ENCODE data around the gene LMAN2. TPM values are rescaled to one million over a fixed set of nuclear protein-coding genes. Genes with fewer than 3 reads are reported as not detected.

LMAN2 gene
- total and polyA plus RNA-seq, 5 experiments from 2014 or later = 77.1 to 243 (median 212) TPM

DNA sequence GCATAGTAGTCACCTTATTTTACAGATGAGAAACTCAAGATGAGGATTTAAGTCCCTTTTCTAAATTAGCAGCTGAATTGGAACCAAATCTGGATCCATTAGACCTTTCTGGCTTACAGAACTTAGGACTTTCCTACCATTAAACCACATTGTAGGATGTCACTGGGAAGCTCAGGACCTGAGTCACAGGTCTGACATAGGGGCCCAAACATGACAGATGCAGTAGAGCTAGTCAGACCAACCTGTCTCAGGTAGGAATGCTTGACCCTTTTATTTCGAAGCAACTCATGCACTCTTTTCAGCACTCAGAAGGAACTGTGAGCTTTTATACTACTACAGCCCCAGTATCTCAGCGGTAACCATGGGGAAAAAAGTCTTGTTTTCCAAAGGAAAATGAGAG lies 50.5 kb downstream of the LMAN2 start:
- peaks cover 0 to 17% (median 2%) of the 10 kb centered on the region in 3 donors for H3K36me3 Mint-ChIP-seq
- peak overlapping the region; percentile 16 to 96 (median 77) for H3K4me3 Mint-ChIP-seq
- POLR2A ChIA-PET = interaction anchor here (0.5 to 4.0 kb wide), 4 partner anchors 11 to 168 kb away, joined by 4 to 14 read pairs (median 4); partner anchors contain the start of gene MXD3
- H3K4me1 Mint-ChIP-seq = peaks cover 43 to 89% (median 81%) of the 10 kb centered on the region in 4 donors
- H3K27me3 Mint-ChIP-seq = no peaks in the 10 kb centered on the region
- ATAC-seq (no peak), DNase-seq (no peak)
- H3K27ac Mint-ChIP-seq = peak overlapping the region in 9 of 10 donors; percentile 90 to 99 (median 96)
- H3K9me3 Mint-ChIP-seq = no peaks in the 10 kb centered on the region

DNA sequence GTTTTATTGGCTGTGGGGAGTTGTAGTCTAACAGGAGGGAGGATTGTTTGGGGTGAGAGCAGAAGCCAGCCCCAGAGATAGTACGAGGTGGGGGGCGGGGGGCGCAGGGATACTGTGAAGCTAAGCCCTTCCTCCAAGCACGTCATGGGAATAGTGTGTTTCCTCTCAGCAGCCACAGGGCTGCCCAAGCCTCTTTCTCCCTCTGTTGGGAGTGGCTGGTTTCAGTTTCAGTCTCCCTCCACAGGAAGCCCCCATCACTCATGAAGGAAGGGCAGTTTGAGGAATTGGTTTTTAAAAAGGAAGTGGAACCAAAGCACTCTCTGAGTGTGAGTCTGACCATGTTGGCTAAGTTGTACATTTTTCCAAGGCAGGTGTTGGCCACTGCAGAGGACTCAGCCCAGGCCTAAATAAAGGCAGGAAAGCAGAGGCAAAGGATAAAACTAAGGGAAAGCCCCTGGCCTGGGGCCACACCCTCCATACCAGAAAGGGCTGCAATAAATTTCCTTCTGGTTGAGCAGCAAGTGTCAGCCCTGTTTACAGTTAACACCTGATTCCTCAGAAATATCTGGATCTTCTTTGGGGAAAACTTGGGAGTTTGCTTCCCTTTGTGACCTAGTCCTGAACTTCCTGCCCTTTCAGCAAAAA lies 51.1 kb downstream of the LMAN2 start:
- DNase-seq = peak; percentile 42 to 76 (median 60)
- Mint-ChIP-seq H3K4me3 (peak overlapping the region; percentile 33 to 96 (median 78)), H3K4me1 (peaks cover 47 to 89% (median 81%) of the 10 kb centered on the region in 4 donors), H3K27me3 (no peaks in the 10 kb centered on the region), H3K9me3 (no peaks in the 10 kb centered on the region), H3K36me3 (peaks cover 0 to 17% (median 0%) of the 10 kb centered on the region in 3 donors), H3K27ac (peak overlapping the region; percentile 78 to 99 (median 96))
- peak; percentile 43 to 67 for ATAC-seq
- POLR2A ChIA-PET = interaction anchor here (0.5 to 4.0 kb wide), 2 partner anchors 12 to 93 kb away, joined by 5 to 14 read pairs; partner anchors contain the start of gene MXD3

DNA sequence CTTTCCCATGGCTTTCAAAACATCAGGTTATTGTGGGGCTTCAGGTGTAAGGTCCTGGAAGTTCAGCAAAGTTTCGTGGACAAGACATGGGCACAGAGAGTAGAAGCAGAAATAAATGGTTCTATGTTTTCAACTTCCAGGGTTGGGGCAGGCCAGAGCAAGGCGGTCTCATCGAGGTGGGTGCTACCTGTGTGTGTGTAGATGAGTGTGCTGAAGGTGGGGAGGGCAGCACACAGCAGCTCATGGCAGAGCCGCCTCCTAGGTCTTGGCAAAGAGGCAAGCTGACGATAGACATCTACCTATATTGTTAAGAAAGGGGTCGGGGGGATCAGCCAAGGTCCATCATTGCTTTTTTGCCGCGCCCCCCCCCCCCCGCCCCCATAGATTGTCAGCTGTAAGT lies 51.8 kb downstream of the LMAN2 start:
- no peaks in the 10 kb centered on the region for H3K9me3 Mint-ChIP-seq
- no peaks in the 10 kb centered on the region for H3K27me3 Mint-ChIP-seq
- H3K27ac Mint-ChIP-seq = peak overlapping the region; percentile 78 to 97 (median 90)
- ATAC-seq (no peak), DNase-seq (no peak)
- POLR2A ChIA-PET = no interaction called here
- H3K36me3 Mint-ChIP-seq = peaks cover 0 to 15% (median 4%) of the 10 kb centered on the region in 3 donors
- peak overlapping the region in 7 of 10 donors; percentile 11 to 89 (median 53) for H3K4me3 Mint-ChIP-seq
- peaks cover 44 to 87% (median 77%) of the 10 kb centered on the region in 4 donors for H3K4me1 Mint-ChIP-seq

DNA sequence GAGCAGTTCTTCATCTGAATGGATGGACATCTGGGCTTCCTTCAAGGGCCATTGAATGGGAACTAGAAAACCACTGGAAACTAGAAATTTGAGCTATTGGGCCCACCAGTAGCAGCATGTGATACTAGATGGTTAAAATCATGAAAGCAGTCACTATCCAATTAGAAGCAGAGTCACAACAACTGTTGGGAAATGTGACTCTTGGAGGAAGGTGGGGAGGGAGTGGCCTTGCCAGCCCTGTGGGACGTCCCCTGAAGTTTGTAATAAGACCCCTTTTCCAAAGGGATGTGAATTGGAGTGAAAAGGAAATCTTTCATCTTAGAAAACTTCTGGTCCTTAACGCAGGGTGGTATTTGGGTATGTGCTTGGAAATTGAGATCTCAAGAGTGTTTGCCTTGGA lies 53.5 kb downstream of the LMAN2 start:
- Mint-ChIP-seq H3K4me3 (no peak overlapping the region), H3K27ac (peak overlapping the region in 6 of 10 donors; percentile 9 to 91 (median 82)), H3K27me3 (no peaks in the 10 kb centered on the region), H3K4me1 (peaks cover 36 to 78% (median 64%) of the 10 kb centered on the region in 4 donors), H3K36me3 (peaks cover 0 to 31% (median 11%) of the 10 kb centered on the region in 3 donors), H3K9me3 (no peaks in the 10 kb centered on the region)
- POLR2A ChIA-PET = interaction anchor here (1.5 kb wide), 1 partner anchor 12 kb away, joined by 7 read pairs; no protein-coding TSS in a partner anchor
- no peak for DNase-seq
- ATAC-seq = no peak

DNA sequence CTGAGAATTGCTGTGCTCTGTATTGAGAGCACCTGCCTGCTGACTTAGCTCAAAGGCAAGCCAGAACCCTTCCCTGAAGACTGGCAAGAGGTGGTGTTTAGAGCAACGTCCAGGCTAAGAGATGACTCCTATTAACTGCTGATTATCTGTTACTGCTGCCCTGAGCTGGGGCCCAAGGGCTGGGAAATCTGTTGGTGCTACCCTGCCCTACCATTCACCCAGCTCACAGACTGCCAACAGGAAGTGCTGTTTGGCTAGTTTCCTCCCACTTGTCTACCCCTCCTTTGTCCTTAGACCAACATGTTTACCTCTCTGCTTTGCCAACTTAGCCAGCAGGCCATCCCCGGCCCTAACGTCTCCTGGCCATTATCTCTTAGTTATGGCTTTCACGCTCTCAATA lies 54.9 kb downstream of the LMAN2 start:
- H3K36me3 Mint-ChIP-seq = peaks cover 0 to 44% (median 16%) of the 10 kb centered on the region in 3 donors

DNA sequence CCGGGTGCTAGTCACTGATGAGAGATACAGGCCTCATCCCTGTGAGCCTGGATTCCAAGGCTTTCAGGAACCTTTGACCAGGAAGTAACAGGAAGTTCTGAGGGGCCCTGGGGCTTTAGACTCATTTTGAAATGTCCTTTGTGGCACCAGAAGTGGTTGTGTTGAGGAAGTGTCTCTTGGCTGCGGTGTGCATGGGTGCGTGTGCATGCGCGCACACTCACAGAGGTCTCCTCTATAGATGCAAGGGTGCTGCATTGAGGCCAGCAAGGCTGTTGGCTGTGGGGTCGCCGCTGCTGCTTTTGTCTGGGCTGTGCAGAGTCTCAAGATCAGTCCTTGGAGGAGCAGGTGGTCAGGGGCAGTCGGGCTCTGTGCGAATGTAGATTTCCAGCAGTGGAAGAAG lies 55.5 kb downstream of the LMAN2 start:
- POLR2A ChIA-PET = interaction anchor here (1.1 to 1.2 kb wide), 2 partner anchors 9 to 162 kb away, joined by 3 read pairs; partner anchors contain the start of gene NSD1
- H3K4me3 Mint-ChIP-seq = peak overlapping the region in 9 of 10 donors; percentile 17 to 75 (median 52)
- H3K27ac Mint-ChIP-seq = peak overlapping the region in 9 of 10 donors; percentile 74 to 90 (median 86)
- no peaks in the 10 kb centered on the region for H3K9me3 Mint-ChIP-seq
- peaks cover 30 to 61% (median 44%) of the 10 kb centered on the region in 4 donors for H3K4me1 Mint-ChIP-seq
- no peak for ATAC-seq
- no peaks in the 10 kb centered on the region for H3K27me3 Mint-ChIP-seq
- no peak for DNase-seq
- H3K36me3 Mint-ChIP-seq = peaks cover 0 to 48% (median 17%) of the 10 kb centered on the region in 3 donors

More for the DNA sequence above, 54.9 kb downstream of the LMAN2 start:
- POLR2A ChIA-PET = interaction anchor here (1.1 to 1.2 kb wide), 2 partner anchors 8 to 163 kb away, joined by 3 read pairs; partner anchors contain the start of gene NSD1
- Mint-ChIP-seq H3K4me3 (peak overlapping the region; percentile 12 to 75 (median 56)), H3K27ac (peak overlapping the region; percentile 55 to 90 (median 86)), H3K9me3 (no peaks in the 10 kb centered on the region), H3K27me3 (no peaks in the 10 kb centered on the region), H3K4me1 (peaks cover 33 to 65% (median 51%) of the 10 kb centered on the region in 4 donors)
- ATAC-seq (peak in 1 of 2 donors; percentile 31), DNase-seq (no peak)

DNA sequence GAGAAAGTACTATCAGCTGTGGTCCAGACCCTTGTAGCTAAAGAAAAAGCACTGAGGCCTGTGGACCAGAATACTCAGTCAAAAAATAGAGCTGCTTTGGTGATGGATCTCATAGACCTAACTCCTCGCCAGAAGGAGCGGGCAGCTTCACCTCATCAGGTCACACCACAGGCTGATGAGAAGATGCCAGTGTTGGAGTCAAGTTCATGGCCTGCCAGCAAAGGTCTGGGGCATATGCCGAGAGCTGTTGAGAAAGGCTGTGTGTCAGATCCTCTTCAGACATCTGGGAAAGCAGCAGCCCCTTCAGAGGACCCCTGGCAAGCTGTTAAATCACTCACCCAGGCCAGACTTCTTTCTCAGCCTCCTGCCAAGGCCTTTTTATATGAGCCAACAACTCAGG lies 56.8 kb downstream of the LMAN2 start:
- no peaks in the 10 kb centered on the region for H3K9me3 Mint-ChIP-seq
- ATAC-seq (no peak), DNase-seq (no peak)
- peak overlapping the region in 4 of 10 donors; percentile 52 to 86 (median 76) for H3K27ac Mint-ChIP-seq
- H3K4me3 Mint-ChIP-seq = no peak overlapping the region
- peaks cover 22 to 52% (median 32%) of the 10 kb centered on the region in 4 donors for H3K4me1 Mint-ChIP-seq
- H3K36me3 Mint-ChIP-seq = peaks cover 0 to 61% (median 20%) of the 10 kb centered on the region in 3 donors
- no peaks in the 10 kb centered on the region for H3K27me3 Mint-ChIP-seq
- POLR2A ChIA-PET = interaction anchor here (0.7 kb wide), 1 partner anchor 19 kb away, joined by 3 read pairs; no protein-coding TSS in a partner anchor

DNA sequence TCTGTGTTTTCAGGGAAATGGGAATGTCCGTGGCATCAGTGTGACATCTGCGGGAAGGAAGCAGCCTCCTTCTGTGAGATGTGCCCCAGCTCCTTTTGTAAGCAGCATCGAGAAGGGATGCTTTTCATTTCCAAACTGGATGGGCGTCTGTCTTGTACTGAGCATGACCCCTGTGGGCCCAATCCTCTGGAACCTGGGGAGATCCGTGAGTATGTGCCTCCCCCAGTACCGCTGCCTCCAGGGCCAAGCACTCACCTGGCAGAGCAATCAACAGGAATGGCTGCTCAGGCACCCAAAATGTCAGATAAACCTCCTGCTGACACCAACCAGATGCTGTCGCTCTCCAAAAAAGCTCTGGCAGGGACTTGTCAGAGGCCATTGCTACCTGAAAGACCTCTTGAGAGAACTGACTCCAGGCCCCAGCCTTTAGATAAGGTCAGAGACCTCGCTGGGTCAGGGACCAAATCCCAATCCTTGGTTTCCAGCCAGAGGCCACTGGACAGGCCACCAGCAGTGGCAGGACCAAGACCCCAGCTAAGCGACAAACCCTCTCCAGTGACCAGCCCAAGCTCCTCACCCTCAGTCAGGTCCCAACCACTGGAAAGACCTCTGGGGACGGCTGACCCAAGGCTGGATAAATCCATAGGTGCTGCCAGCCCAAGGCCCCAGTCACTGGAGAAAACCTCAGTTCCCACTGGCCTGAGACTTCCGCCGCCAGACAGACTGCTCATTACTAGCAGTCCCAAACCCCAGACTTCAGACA lies 57.5 kb downstream of the LMAN2 start:
- Mint-ChIP-seq H3K4me3 (no peak overlapping the region), H3K27me3 (no peaks in the 10 kb centered on the region), H3K36me3 (peaks cover 0 to 68% (median 20%) of the 10 kb centered on the region in 3 donors), H3K4me1 (peaks cover 21 to 45% (median 26%) of the 10 kb centered on the region in 4 donors), H3K27ac (peak overlapping the region in 3 of 10 donors; percentile 17 to 77 (median 52)), H3K9me3 (no peaks in the 10 kb centered on the region)
- ATAC-seq = no peak
- DNase-seq = no peak
- POLR2A ChIA-PET = no interaction called here

DNA sequence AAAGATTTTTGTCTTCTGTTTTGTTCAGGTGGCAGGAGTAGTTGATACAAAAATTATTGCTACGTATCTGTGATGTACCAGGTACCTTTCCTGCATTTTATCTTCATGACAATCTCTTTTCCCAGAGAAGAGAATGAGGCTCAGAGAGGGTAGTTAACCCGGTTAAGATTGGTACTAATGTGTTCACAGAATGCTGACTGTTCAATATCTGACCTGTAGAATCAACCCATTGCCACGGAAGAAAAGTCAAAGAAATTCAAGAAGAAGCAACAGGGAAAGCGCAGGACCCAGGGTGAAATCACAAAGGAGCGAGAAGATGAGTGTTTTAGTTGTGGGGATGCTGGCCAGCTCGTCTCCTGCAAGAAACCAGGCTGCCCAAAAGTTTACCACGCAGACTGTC lies 59.7 kb downstream of the LMAN2 start:
- POLR2A ChIA-PET = no interaction called here

DNA sequence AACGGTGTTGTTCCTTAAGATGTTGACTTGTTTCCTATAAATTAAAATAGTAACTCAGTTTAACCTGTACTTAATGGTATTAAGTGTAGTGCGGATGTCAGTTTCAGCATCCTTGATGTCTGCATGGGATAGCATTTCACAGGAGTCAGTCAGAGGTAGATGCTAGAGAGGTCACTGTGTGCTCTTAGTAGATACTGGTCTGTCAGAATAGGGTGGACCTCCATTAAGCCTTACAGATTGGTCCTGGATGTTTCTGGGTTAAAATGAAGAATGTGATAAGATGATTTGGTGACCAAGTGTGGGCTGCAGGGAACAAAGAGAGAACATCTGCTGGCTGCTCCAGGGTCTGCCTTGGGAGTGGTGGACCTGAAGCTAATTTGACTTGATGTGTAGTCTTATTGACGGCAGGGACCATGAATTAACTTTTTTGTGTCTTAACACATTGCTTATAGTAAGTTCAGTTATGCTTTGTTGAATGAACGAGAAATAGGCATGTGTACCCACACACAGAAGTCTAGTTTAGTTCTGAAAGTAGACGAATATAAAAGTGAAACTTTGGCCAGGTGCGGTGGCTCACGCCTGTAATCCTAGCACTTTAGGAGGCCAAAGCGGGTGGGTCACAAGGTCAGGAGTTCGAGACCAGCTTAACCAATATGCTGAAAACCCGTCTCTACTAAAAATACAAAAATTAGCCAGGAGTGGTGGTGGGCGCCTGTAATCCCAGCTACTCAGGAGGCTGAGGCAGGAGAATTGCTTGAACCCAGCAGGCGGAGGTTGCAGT lies 60.5 kb downstream of the LMAN2 start:
- Mint-ChIP-seq H3K36me3 (peaks cover 0 to 93% (median 25%) of the 10 kb centered on the region in 3 donors), H3K4me3 (no peak overlapping the region), H3K9me3 (no peaks in the 10 kb centered on the region), H3K27ac (peak overlapping the region in 2 of 10 donors; percentile 35 to 59), H3K4me1 (peaks cover 9 to 16% (median 13%) of the 10 kb centered on the region in 4 donors), H3K27me3 (no peaks in the 10 kb centered on the region)
- DNase-seq = no peak
- POLR2A ChIA-PET = no interaction called here
- ATAC-seq = no peak

More for the DNA sequence above, 59.7 kb downstream of the LMAN2 start:
- H3K9me3 Mint-ChIP-seq = no peaks in the 10 kb centered on the region
- peaks cover 0 to 86% (median 23%) of the 10 kb centered on the region in 3 donors for H3K36me3 Mint-ChIP-seq
- H3K4me3 Mint-ChIP-seq = no peak overlapping the region
- peaks cover 15 to 24% (median 20%) of the 10 kb centered on the region in 4 donors for H3K4me1 Mint-ChIP-seq
- DNase-seq (no peak), ATAC-seq (no peak)
- peak overlapping the region in 2 of 10 donors; percentile 37 to 77 for H3K27ac Mint-ChIP-seq
- H3K27me3 Mint-ChIP-seq = no peaks in the 10 kb centered on the region

DNA sequence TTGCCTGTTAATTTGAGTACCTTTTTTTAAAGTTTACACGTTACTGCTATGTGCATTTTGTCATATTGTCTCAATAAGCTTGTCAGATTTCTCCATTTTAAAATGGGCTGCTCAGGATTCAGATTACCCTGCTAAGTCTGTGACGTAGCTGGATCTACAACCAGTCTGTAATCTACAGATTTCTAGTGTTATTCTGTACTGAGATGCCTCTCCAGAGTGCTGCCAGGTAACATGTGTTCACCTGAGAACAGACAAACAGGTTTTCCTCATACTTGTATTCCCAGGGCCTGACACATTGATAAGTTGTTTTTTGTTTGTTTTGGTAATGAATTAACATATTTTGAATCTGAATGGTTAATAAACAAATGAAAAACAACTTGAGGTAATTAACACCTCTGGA lies 63.3 kb downstream of the LMAN2 start:
- H3K4me3 Mint-ChIP-seq = no peak overlapping the region
- H3K9me3 Mint-ChIP-seq = no peaks in the 10 kb centered on the region
- POLR2A ChIA-PET = no interaction called here
- no peak for ATAC-seq
- peaks cover 0 to 92% (median 22%) of the 10 kb centered on the region in 3 donors for H3K36me3 Mint-ChIP-seq
- H3K27ac Mint-ChIP-seq = no peak overlapping the region
- peaks cover 0 to 6% (median 4%) of the 10 kb centered on the region in 4 donors for H3K4me1 Mint-ChIP-seq
- no peak for DNase-seq
- H3K27me3 Mint-ChIP-seq = no peaks in the 10 kb centered on the region

Data from naive thymus-derived CD8-positive, alpha-beta T cell (primary cell).